HG03432 (cell line): Measurements from ENCODE around the gene SORCS2.

Experiments used
- ATAC-seq: cut with Tn5 transposase; IDR thresholded peaks from one replicate; pipeline ENCODE4 v1.9.1; 2021; ENCODE audit warnings: mild to moderate bottlenecking, moderate library complexity; ENCODE audit not compliant: unreplicated experiment

Gene SORCS2

GRCh38 chr4:7384929-7385890 is 192.9 kb downstream of the SORCS2 start:
- ATAC-seq = no peak

- ATAC-seq = no peak
Measured at GRCh38 chr4:7387925-7388324, 195.6 kb downstream of the SORCS2 start.

GRCh38 chr4:7388627-7389026 is 196.3 kb downstream of the SORCS2 start:
- no peak for ATAC-seq

- ATAC-seq = no peak
Measured at GRCh38 chr4:7389101-7389701, 196.9 kb downstream of the SORCS2 start.

GRCh38 chr4:7389719-7390118 is 197.4 kb downstream of the SORCS2 start:
- ATAC-seq = no peak

- no peak for ATAC-seq
Measured at GRCh38 chr4:7390336-7390735, 198.0 kb downstream of the SORCS2 start.

GRCh38 chr4:7390906-7391636 is 198.7 kb downstream of the SORCS2 start:
- no peak for ATAC-seq

GRCh38 chr4:7391637-7392437 is 199.5 kb downstream of the SORCS2 start:
- no peak for ATAC-seq

- no peak for ATAC-seq
Measured at GRCh38 chr4:7392438-7393421, 200.4 kb downstream of the SORCS2 start.

GRCh38 chr4:7393601-7394575 is 201.6 kb downstream of the SORCS2 start:
- ATAC-seq = no peak

- ATAC-seq = no peak
Measured at GRCh38 chr4:7394681-7395451, 202.5 kb downstream of the SORCS2 start.

- ATAC-seq = no peak
Measured at GRCh38 chr4:7395645-7396044, 203.3 kb downstream of the SORCS2 start.

GRCh38 chr4:7396186-7396910 is 204.0 kb downstream of the SORCS2 start:
- no peak for ATAC-seq

- ATAC-seq = no peak
Measured at GRCh38 chr4:7397206-7398103, 205.1 kb downstream of the SORCS2 start.

GRCh38 chr4:7398104-7398423 is 205.7 kb downstream of the SORCS2 start:
- ATAC-seq = no peak

GRCh38 chr4:7398788-7399439 is 206.6 kb downstream of the SORCS2 start:
- ATAC-seq = no peak
